ENCODE measurements around the gene LYST.

The LYST gene

GRCh38 chr1:235708390-235708962 is 158.2 kb downstream of the LYST start:
- no peak for DNase-seq

DNA sequence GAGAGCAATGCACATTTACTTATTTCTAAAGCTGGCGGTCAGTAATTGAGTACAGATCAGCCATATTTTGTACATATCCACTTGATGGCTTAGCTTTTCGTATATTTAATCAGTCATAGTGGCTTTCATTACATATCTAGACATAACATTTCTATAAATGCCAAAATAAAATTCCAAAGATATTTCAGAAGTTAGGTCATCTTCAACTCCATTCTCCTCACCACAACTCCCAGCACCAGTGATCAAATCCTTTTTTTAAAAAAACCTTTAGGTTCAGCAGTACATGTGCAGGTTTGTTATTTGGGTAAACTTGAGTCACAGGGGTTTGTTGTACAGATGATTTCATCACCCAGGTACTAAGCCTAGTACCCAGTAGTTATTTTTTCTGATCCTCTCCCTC is 163.2 kb downstream of the LYST start:
- DNase-seq, result no peak

DNA sequence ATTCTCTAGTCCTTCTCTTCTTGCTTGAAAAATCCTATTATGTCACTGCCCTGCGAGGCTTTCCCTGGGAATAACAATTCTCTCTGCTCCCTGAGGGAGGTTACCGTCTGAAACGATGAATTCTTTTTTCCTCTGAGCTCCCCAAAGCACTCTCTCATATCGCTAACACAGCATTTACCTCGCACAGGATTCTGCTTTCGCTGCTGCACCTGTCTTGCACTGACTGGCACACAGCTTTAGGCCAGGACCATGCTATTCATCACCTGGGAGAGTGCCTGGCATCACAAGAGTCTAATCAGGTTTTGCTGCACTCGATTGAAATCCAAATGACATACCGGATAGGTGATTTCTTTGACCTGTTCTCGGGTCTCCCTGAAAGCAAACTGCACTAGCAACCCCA is 164.3 kb downstream of the LYST start:
- no peak for DNase-seq

- no peak for DNase-seq
These were observed 169.2 kb downstream of the LYST start for GRCh38 chr1:235697508-235697907.

GRCh38 chr1:235689356-235689755 is 177.3 kb downstream of the LYST start:
- no peak for DNase-seq

GRCh38 chr1:235688096-235688495 is 178.6 kb downstream of the LYST start:
- no peak for DNase-seq

GRCh38 chr1:235683653-235684052 is 183.1 kb downstream of the LYST start:
- DNase-seq, result no peak

DNA sequence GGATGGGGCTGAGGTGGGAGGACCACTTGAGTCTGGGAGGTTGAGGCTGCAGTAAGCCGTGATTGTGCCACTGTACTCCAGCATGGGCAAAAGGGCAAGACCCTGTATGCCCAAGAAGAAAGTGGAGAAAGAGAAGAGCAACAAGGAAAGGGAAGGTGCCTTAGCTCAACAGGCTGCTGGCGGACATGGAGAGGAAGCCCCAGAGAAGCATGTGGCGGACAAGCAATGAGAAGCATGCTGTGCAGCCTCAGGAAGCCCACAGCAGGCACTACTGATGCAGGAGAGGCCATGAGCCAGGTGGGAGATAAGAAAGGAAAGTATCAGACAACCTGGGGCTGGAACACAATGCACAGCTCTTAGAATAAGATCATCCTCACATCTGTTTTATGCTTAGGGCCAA is 184.5 kb downstream of the LYST start:
- DNase-seq, result no peak

GRCh38 chr1:235679644-235680043 is 187.1 kb downstream of the LYST start:
- no peak for DNase-seq

- DNase-seq, result no peak
These were observed 187.7 kb downstream of the LYST start for GRCh38 chr1:235679005-235679404.

GRCh38 chr1:235675152-235675890 is 191.4 kb downstream of the LYST start:
- no peak for DNase-seq

DNA sequence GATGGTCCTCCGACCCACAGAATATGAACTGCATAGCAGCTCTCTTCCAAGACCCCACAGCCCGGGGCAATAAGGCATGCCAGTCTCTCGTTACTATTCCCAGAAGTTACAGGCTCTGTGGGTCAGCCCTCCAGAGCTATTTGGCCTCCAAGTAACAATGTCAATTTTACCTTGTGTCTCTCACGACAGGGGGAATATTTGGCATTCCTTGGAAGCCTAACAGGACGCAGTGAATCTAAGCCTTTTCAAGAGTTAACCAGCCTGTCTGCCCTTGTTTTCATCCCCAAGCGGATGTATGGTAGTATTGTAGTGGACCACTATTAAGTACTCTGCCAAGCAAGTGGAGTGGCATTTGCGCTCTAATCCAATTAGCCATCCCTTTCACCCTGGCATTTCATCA is 192.7 kb downstream of the LYST start:
- DNase-seq, result no peak

GRCh38 chr1:235671992-235672391 is 194.7 kb downstream of the LYST start:
- DNase-seq, result no peak

GRCh38 chr1:235670157-235670776 is 196.4 kb downstream of the LYST start:
- DNase-seq, result no peak

- DNase-seq, result no peak
These were observed 197.4 kb downstream of the LYST start for GRCh38 chr1:235669277-235669676.

DNA sequence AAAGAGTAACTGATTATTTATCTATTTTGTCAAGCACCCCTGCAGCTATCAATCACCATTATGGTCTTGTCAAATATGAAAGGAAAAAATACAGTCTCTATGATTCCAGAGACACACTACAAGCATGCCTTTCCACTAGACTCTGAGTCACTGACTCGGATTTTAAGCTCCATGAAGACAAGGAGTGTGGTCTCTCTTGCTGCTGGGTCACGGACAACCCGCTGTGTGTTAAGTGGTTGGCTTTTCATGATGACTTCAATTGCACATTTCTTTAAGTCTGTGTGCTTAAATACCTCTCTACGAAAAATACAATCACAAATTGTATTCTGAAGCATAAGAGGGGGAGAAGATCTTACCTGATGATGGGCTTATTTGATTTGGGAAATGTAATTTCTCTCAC is 203.1 kb downstream of the LYST start:
- DNase-seq, result no peak

DNA sequence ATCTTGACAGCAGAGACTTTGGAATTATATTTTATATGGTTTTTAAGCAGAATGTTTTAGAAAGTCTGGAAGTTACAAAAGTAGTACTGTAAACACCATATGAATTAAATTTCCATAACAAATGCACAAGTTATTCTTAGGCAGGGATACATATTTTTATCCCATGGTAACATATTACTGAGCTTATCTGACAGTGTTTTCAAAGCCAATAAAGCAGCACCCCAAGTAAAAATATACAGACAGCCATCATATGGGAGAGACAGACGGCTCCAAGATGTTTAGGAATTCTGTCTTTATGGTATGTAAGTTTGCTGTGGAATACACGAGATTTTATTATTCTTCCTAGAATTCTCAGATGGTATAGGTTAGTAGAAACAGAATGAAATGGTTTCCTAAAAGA is 205.1 kb downstream of the LYST start:
- no peak for DNase-seq

- DNase-seq, result no peak
These were observed 207.4 kb downstream of the LYST start for GRCh38 chr1:235659186-235659771.

- DNase-seq, result no peak
These were observed 208.8 kb downstream of the LYST start for GRCh38 chr1:235657747-235658526.

DNA sequence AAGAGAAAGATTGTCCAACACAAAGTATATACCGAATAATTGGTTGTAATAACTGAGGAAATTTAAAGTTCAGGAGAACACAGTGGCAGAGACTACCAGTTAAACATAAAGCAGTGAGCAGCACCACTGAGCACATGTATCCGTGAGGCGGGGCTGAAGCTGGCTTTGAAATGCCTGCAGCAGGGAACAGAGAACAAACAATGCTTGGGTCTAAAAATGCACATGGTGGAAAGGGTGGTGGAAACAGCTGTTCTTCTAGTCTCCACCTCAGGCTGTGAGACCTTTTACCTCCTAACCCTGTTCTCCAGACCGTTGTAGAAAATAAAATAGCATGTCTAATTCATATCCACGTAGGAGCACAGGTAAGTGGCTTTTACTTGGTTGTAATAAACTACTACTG is 209.4 kb downstream of the LYST start:
- DNase-seq, result no peak

- DNase-seq, result no peak
These were observed 214.3 kb downstream of the LYST start for GRCh38 chr1:235652364-235652763.

DNA sequence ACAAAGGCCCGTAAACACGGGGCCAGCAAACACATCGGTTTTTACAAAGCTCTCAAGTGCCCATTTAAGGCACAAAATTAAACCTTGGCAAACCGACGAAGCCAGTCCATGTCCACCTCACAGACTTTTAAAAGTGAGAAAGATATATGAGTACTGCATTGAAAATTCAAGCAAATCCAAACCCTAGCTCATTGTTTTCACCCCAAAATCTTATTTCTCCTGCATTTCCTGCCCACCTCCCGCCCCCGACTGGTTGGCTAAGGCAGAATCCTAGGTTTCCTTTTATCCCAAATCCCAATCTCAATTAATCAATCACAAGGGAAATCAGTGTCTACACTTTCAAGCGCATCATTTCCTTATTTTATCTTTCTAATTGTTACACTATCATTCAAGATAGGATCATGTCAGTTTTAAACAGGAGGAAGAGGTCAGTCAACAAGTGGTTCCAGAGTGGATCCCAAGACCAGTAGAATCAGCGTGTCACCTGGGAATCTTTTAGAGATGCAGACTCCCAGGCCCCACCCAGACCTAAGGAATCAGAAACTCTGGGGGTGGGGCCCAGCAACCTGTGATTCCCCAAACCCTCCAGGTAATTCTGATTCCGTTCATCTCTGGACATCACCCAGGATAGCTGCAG is 215.4 kb downstream of the LYST start:
- DNase-seq, result no peak
